Measurements from ENCODE around the gene ZNF48.
A peak's percentile ranks its signal among the peaks of the same experiment; 100 is the strongest.

ZNF48 gene

DNA sequence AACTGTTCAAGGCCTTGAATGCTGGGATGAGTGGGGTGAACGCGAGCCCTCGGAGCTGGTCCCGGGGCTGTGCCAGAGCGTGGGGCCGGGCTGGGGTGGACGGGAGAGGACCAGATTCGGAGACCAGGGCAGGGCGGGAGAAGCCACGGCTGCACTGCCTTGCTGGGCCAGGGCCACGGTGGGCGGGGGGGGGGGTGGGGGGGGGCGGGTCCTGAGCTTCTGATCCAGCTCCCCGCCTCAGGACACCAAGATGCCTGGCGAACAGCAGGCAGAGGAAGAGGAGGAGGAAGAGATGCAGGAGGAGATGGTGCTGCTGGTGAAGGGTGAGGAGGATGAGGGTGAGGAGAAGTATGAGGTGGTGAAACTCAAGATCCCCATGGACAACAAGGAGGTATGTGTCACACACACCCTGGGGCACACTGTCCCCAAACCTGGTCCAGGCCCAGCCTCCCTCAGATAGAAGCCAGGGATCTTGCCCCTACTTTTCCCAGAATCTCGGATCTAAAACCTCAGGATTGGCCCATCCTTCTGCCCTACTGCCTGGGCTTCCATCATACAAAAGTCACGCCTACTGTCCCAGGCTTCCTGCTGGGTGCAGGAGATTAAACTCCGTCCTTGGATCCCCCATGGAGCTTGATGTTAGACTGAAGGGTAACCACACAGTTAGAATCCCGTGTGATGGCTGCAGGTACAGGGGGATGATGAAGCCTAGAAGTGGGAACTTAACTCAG lies 12.7 kb downstream of the ZNF48 start:
- DNase-seq (ENCODE audit: low spot score), result peak; percentile 62

DNA sequence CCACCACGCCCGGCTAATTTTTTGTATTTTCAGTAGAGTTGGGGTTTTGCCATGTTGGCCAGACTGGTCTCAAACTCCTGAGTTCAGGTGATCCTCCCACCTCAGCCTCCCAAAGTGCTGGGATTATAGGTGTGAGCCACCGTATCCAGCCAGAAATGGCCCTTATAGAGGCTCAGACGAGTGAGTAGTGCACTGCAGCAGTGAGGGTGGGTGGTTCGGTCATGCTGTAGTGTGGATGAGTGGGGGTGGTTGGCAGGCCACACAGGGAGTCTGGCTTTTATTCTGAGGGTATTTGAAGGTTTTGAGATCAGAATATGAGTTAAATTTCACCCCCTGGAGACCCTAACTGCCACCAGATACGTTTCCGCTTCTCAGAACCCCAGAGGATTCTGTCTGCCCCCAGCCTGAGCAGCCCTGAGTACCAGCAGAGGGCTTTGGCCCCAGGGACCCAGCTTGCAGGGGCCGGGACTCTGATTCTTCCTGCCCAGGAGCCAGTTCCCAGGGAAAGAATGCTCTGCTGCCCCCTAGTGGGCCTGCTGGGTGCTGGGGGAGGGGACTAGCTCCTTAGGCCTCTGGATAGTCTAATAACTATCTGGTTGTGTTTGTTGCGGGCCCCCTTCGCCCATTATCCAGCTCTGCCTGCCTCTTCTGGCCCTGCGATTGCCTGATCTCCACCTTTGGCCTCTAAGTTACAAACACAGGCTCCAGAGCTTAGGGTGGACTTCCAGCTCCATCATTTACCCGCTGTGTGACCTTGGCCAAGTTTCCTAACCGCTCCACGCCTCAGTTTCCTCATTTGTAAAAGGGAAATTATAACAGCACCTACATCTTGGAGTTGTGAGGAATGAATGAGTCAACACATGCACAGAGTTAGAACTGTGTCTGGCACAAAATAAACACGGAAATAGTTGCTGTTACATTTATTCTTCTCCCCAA lies 14.2 kb downstream of the ZNF48 start:
- DNase-seq (ENCODE audit: low spot score), result peak; percentile 92

- no peak for DNase-seq (ENCODE audit: low spot score)
Observed at GRCh38 chr16:30413112-30413806, 18.0 kb downstream of the ZNF48 start.

GRCh38 chr16:30414159-30414558 lies 18.9 kb downstream of the ZNF48 start:
- no peak for DNase-seq (ENCODE audit: low spot score)

- no peak for DNase-seq (ENCODE audit: low spot score)
Observed at GRCh38 chr16:30416047-30416603, 20.9 kb downstream of the ZNF48 start.

DNA sequence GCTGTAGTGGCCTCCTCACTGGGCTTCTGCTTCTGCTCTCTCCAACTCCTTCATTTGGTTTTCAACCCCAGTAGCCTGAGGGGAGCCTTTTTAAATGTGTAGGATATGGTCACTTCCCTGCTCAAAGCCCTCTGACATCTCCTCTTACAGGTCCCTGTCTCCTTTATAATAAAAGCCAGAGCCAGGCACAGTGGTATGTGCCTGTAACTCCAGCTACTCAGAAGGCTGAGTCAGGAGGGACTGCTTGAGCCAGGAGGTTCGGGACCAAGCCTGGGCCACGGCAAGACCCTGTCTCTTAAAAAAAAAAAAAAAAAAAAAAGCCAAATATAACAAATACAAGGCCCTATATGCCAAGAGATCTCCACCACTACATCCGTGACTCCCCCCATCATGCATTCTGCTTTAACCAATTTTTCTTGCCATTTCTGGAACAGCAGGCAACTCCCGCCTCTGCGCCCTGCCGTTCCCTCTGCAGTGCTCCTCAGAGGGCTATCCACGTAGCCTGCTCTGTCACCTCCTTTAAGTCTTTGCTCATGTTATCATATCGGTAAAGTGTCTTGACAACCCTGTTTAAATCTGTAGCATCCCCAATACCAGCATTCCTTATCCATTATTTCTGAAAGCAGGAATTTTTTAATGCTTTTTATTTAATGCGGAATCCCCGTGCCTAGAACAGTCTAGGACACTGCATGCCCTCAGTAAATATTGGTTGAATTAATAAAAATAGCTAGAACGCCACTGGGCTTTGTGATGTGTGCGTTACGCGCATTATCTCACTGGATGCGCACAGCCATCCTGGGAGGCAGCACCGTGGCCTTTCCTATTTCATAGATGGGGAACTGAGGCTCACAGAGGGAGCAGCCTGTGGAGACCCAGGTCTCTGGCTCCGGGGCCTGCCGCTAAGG lies 21.7 kb downstream of the ZNF48 start:
- no peak for DNase-seq (ENCODE audit: low spot score)

DNA sequence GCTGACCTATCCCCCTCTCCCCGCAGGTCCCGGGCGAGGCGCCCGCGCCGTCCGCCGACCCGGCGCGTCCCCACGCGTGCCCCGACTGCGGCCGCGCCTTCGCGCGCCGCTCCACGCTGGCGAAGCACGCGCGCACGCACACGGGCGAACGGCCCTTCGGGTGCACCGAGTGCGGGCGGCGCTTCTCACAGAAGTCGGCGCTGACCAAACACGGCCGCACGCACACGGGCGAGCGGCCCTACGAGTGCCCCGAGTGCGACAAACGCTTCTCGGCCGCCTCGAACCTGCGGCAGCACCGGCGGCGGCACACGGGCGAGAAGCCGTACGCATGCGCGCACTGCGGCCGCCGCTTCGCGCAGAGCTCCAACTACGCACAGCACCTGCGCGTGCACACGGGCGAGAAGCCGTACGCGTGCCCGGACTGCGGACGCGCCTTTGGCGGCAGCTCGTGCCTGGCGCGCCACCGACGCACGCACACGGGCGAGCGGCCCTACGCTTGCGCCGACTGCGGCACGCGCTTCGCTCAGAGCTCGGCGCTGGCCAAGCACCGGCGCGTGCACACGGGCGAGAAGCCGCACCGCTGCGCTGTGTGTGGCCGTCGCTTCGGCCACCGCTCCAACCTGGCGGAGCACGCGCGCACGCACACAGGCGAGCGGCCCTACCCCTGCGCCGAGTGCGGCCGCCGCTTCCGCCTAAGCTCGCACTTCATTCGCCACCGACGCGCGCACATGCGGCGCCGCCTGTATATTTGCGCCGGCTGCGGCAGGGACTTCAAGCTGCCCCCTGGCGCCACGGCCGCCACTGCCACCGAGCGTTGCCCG lies 22.5 kb downstream of the ZNF48 start:
- DNase-seq (ENCODE audit: low spot score), result peak; percentile 89

DNA sequence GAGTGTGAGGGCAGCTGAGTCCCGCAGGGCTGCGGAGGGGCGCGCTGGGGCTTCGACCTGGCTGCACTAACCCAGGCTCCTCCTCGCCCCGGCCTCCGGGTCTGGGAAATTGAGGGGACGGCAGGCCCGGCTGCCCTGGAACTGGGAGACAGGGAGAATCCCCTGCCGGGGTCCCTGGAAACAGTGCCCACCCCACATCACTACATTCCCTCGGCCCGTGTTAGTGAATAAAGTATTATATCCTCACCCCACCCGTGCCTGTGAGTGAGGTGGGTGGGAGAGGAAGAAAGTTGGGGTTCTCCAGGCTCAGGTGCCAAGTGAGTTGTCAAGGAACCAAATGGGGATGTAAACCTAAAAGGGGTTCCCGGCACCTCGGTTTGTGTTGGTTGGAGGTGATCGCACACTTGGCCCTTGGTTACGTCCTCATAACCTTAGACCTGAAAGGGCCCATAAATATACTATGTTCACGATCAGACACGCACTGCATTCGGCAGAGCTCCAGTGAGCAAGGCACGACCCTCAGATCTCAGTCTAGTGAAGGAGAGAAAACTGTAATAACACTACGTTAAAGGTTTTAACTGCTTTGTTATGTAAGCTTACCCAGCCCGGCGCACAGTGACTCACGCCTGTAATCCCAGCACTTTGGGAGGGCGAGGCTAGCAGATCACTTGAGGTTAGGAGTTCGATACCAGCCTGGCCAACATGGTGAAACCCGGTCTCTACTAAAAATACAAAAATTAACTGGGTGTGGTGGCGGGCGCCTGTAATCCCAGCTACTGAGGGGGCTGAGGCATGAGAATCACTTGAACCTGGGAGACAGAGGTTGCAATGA lies 23.3 kb downstream of the ZNF48 start:
- DNase-seq (ENCODE audit: low spot score), result no peak

DNA sequence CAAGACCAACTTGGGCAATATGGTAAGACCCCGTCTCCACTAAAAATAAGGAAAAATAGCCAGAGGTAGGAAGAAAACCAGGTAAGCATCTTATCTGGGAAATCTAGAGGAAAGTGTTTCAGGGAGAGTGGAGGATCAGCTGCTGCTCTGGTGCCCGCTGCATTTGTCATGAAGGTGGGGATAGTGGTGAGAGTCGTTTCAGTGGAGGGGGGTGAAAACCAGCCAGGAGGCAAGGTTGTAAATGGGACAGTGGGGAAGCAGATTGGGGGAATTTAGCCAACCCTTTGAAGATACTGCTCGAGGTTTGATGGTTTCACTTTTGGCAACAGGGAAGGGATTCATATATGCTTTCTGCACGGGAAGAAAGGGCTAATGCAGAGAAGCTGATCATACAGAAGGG lies 25.8 kb downstream of the ZNF48 start:
- no peak for DNase-seq (ENCODE audit: low spot score)

GRCh38 chr16:30428055-30428454 lies 32.8 kb downstream of the ZNF48 start:
- DNase-seq (ENCODE audit: low spot score), result no peak

- no peak for DNase-seq (ENCODE audit: low spot score)
Observed at GRCh38 chr16:30429418-30429677, 34.1 kb downstream of the ZNF48 start.

DNA sequence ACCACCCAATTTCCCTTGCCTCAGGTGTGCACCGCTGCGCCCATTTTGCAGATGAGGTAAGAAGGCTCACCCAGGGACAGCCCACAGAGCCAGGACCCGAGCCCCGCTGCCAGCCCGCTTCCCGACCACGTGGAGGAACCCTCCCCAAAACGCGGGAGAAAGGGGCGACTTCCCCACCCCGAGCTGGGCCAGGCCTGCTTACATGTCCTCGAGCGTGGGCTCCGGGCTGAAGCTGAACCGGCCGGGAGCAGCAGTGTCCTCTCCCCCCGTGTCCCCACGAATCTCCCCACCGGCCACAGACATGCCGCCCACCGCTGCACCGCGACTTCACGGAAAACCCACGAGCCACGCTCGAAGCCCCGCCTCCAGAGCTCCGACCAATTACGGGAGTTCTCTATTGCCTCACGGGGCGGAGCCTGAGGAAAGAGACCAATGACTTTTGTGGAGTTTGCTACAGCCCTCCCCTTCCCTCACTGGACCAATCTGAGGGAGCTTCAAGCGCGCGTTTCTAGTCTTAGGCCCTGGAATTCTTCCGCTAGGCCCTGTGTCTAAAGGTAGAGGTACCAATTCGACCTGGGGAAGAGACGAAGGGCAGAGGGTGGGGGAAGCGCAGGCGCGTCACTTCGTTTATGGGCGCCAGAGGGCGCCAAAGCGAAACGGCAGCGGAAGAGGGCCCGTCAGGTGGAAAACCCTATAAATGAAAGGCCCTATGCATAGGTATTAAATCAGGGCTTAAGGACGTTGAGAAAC lies 34.6 kb downstream of the ZNF48 start, which contains the start of gene DCTPP1:
TSS of gene DCTPP1 (minus strand) at position 353 of the 750 bp plus-strand sequence. CDS start at position 303, 50 bp downstream.
- DNase-seq (ENCODE audit: low spot score), result peak; percentile 97

DNA sequence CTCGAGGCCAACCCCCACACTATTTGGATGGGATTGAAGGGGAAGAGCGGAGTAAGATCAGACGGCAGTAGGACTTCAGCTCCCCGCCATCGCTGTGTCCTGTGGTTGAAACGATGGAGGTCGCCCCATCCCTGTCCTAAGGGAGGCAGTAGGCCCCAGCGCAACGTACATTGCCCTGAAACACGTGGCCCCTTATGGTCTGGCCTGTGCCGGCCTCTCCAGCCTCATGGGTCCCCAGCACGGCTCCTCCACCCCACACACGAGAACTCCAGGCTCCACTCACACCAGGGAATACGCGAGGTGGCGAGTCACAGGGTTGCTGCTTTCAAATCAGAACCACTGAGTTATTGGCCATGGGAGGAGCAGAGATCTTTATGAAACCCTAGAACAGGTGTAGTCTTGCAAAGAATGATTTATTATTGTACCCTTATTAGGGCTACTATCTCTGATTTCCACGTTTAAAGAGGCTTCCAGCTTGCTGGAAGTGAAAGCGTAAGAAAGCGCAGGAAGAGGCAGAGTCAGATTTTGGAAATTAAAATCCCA lies 35.3 kb downstream of the ZNF48 start:
- DNase-seq (ENCODE audit: low spot score), result no peak

GRCh38 chr16:30434852-30435251 lies 39.6 kb downstream of the ZNF48 start:
- DNase-seq (ENCODE audit: low spot score), result no peak

DNA sequence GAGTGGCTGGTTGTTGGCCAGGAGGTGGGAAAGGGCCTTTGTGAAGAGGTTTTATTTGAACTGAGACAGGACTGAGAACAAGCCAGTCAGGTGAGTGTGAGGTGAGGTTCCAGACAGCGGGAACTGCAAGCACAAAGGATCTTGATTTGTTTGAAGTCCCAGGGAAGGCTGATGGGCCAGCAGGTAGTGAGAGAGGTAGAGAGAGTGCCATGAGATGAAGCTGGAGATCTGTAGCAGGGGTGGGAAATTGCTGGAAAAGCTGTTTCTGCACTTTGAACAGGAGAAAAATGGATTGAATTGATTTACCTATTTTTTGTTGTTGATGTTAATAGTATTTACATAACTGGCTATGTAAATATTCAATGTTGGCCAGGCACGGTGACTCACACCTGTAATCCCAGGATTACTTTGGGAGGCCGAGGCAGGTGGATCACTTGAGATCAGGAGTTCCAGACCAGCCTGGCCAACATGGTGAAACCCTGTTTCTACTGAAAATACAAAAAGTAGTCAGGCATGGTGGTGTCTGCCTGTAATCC lies 42.4 kb downstream of the ZNF48 start:
- DNase-seq (ENCODE audit: low spot score), result no peak

- no peak for DNase-seq (ENCODE audit: low spot score)
Observed at GRCh38 chr16:30438835-30439234, 43.6 kb downstream of the ZNF48 start.

GRCh38 chr16:30439720-30440348 lies 44.6 kb downstream of the ZNF48 start:
- no peak for DNase-seq (ENCODE audit: low spot score)

DNA sequence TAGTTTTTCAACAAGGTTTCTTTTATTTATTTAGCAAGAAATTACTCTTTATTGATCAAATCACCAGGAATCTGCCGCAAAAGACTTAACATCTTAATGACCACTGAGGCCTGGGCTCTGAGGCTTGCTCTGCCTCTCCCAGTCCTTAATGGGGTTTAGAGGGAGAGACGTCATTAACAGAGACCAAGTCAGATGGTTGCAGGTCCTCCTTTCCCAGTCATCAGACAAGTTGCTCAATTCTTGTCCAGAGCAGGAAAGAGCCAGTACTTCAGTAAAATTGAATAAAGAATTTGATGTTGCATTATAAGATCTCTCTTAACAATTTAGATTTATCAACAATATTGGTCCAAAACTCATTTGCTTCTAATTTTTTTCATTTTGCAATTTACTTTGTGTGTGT lies 48.4 kb downstream of the ZNF48 start:
- DNase-seq (ENCODE audit: low spot score), result no peak

Data from AG08395 (cell line).